IPS-11a (cell line): ENCODE data around the gene COQ8B.

ENCODE experiments used
- H3K4me3 ChIP-seq: one replicate; pipeline ENCODE4 v1.5.1; 2013; ENCODE audit warnings: low read depth, low read length, control low read depth

COQ8B gene

DNA sequence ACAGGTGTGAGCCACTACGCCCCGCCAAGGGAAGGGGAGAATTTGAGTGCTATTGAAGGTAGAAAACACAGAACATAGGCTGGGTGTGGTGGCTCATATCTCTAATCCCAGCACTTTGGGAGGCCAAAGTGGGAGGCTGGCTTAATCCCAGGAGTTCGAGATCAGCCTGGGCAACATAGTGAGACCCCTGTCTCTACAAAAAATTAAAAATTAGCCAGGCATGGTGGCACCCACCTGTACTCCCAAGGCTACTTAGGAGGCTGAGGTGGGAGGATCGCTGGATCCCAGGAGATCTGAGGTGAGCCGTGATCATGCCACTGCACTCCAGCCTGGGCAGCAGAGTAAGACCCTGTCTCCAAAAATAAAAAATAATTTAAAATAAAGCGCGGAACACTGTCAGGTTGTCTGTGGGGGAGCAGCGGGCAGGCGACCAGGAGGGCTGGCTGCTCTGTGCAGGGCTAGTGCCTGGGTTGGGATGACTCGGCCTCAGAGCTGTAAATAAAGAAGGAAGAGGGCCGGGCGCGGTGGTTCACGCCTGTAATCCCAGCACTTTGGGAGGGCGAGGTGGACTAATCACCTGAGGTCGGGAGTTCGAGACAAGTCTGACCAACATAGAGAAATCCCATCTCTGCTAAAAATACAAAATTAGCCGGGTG lies 74.5 kb downstream of the COQ8B start:
- H3K4me3 ChIP-seq, result no peak overlapping the region
